ENCODE results near the gene COL18A1.

COL18A1 gene

DNA sequence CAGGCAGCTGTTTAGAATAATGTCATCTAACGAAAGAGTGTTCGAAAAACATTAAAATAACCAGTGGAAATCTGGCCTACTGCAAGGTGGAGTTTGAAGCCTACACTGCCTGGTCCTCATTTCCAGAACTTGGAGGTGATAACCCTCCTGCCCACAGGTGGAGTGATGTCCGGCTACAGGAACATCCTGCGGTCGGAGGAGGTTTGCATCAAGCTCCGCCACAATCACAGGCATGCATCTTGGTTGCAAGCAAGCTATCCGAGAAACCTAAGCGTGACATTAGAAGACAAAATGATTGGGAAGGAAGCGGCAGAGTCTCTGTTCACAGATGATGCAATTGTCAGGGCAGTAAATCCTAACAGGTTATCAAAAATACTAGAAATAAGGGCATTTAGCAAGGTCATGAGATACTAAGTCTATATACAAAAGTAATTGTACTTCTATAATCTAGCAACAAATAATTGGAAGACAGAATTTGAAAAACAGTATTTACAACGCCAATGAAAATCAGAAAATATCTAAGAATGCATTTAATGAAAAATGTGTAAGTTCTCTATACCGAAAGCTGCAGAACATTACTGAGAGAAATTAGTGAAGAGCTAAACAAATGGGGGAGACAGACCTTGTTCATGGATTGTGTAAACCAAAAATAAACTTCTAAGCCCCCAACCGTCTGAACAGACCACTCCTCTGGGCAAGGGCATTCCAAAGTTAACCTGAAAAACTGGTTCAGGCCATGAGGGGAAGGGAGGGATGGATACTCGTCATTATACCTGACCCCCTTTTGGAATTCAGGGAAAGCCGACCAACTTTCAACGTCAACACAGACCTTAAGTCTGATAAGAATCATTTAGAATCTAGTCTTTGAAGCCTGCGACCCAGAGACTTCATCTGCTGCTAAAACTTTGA is 141.9 kb downstream of the COL18A1 start:
- H4K20me1 ChIP-seq (ENCODE audit: insufficient read depth, low read length, poor library complexity, severe bottlenecking) = no peaks in the 10 kb centered on the region
- H3K9ac ChIP-seq (ENCODE audit: low read depth, low read length, poor library complexity, severe bottlenecking) = no peak overlapping the region
- H3K4me3 ChIP-seq (ENCODE audit: low read length, poor library complexity, severe bottlenecking) = no peak overlapping the region
- no peak for TF ChIP-seq EZH2phosphoT487 (IDR thresholded peaks at IDR 0.05; ENCODE audit: borderline replicate concordance)
- TF ChIP-seq, protein P1, sequence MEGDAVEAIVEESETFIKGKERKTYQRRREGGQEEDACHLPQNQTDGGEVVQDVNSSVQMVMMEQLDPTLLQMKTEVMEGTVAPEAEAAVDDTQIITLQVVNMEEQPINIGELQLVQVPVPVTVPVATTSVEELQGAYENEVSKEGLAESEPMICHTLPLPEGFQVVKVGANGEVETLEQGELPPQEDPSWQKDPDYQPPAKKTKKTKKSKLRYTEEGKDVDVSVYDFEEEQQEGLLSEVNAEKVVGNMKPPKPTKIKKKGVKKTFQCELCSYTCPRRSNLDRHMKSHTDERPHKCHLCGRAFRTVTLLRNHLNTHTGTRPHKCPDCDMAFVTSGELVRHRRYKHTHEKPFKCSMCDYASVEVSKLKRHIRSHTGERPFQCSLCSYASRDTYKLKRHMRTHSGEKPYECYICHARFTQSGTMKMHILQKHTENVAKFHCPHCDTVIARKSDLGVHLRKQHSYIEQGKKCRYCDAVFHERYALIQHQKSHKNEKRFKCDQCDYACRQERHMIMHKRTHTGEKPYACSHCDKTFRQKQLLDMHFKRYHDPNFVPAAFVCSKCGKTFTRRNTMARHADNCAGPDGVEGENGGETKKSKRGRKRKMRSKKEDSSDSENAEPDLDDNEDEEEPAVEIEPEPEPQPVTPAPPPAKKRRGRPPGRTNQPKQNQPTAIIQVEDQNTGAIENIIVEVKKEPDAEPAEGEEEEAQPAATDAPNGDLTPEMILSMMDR (conservative IDR thresholded peaks at IDR 0.05; ENCODE audit: low read length) = no peak
- H3K36me3 ChIP-seq (ENCODE audit: insufficient read depth, low read length) = no peaks in the 10 kb centered on the region
- peaks cover 31% of the 10 kb centered on the region for H3K4me1 ChIP-seq (ENCODE audit: insufficient read depth, low read length, poor library complexity, severe bottlenecking)
- H3K4me2 ChIP-seq (ENCODE audit: low read depth, low read length, poor library complexity, severe bottlenecking) = no peak overlapping the region
- H3K79me2 ChIP-seq (ENCODE audit: insufficient read depth, low read length) = peaks cover 4% of the 10 kb centered on the region; the same call in 1 of the 2 replicates
- H3K9me2 ChIP-seq (replicated peaks; ENCODE audit: low read depth, low read length) = no peaks in the 10 kb centered on the region
- H3K9me3 ChIP-seq (ENCODE audit: insufficient read depth, low read depth, low read length) = no peaks in the 10 kb centered on the region
- H3K27me3 ChIP-seq (ENCODE audit: insufficient read depth, low read length, poor library complexity, severe bottlenecking) = no peaks in the 10 kb centered on the region
- H2AFZ ChIP-seq (ENCODE audit: low read length) = no peak overlapping the region
- peaks cover 10% of the 10 kb centered on the region; the same call in 1 of the 2 replicates for H3F3A ChIP-seq (ENCODE audit: low read depth)

DNA sequence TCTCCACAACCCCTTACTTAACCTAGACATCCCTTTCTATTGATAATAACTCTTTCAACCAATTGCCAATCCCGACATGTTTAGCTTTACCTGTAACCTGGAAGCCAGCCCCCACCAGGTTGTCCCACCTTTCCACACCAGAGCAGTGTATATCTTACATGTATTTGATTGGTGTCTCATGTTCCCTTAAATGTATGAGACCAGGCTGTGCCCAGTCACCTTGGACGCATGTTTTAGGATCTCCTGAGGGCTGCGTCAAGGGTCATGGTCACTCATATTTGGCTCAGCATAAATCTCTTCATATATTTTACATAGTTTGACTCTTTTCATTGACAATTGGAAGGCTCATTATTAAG is 142.6 kb downstream of the COL18A1 start:
- Histone ChIP-seq H3F3A (ENCODE audit: low read depth) (peaks cover 10% of the 10 kb centered on the region; the same call in 1 of the 2 replicates), H3K9ac (ENCODE audit: low read depth, low read length, poor library complexity, severe bottlenecking) (no peak overlapping the region), H3K36me3 (ENCODE audit: insufficient read depth, low read length) (no peaks in the 10 kb centered on the region), H3K79me2 (ENCODE audit: insufficient read depth, low read length) (0 out of 2 replicates have a peak, but pooled peaks cover 4% of the 10 kb centered on the region), H3K9me3 (ENCODE audit: insufficient read depth, low read depth, low read length) (no peaks in the 10 kb centered on the region), H3K4me2 (ENCODE audit: low read depth, low read length, poor library complexity, severe bottlenecking) (no peak overlapping the region), H3K27me3 (ENCODE audit: insufficient read depth, low read length, poor library complexity, severe bottlenecking) (no peaks in the 10 kb centered on the region), H2AFZ (ENCODE audit: low read length) (no peak overlapping the region), H3K4me1 (ENCODE audit: insufficient read depth, low read length, poor library complexity, severe bottlenecking) (peaks cover 37% of the 10 kb centered on the region), H3K4me3 (ENCODE audit: low read length, poor library complexity, severe bottlenecking) (no peak overlapping the region), H3K9me2 (replicated peaks; ENCODE audit: low read depth, low read length) (no peaks in the 10 kb centered on the region), H4K20me1 (ENCODE audit: insufficient read depth, low read length, poor library complexity, severe bottlenecking) (no peaks in the 10 kb centered on the region)
- TF ChIP-seq, protein P1 (conservative IDR thresholded peaks at IDR 0.05; ENCODE audit: low read length) = no peak
- TF ChIP-seq EZH2phosphoT487 (IDR thresholded peaks at IDR 0.05; ENCODE audit: borderline replicate concordance) = no peak

DNA sequence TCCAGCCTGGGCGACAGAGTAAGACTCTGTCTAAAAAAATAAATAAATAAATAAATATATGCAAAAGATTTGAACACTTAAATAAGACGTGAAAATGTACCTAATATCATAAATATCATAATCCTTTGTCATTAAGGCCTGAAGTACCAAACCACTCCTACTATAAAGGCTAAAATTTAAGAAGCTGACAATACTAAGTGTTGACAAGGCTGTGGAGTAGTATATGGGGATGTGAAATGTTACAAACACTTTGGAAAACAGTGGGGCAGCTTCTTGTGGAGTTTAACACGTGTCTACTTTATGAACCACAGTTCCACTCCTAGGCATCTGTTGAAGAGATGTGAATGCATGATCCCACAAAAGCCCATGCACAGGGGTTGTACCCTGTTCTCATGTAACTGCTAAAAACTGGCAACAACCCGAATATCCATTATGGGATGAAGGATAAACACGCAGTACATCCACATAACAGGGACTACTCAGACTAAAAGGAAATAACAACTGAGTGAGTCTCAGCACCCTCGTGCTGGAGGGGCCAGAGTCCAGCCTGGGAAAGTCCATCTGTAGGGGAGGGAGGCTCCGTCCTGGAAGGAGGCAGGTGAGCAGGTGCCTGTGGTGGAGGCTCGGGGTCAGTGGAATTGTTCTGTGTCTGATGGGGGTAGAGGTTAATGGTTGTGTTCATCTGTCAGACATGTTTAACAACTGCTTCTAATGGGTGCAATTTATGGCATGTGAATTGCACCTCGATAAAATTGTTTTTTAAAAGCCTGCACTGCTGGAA is 143.9 kb downstream of the COL18A1 start:
- H2AFZ ChIP-seq (ENCODE audit: low read length) = no peak overlapping the region
- H3K27me3 ChIP-seq (ENCODE audit: insufficient read depth, low read length, poor library complexity, severe bottlenecking) = no peaks in the 10 kb centered on the region
- H4K20me1 ChIP-seq (ENCODE audit: insufficient read depth, low read length, poor library complexity, severe bottlenecking) = no peaks in the 10 kb centered on the region
- no peak for TF ChIP-seq EZH2phosphoT487 (IDR thresholded peaks at IDR 0.05; ENCODE audit: borderline replicate concordance)
- TF ChIP-seq, protein P1 (conservative IDR thresholded peaks at IDR 0.05; ENCODE audit: low read length) = no peak
- peaks cover 33% of the 10 kb centered on the region for H3K4me1 ChIP-seq (ENCODE audit: insufficient read depth, low read length, poor library complexity, severe bottlenecking)
- peaks cover 10% of the 10 kb centered on the region; the same call in 1 of the 2 replicates for H3F3A ChIP-seq (ENCODE audit: low read depth)
- no peaks in the 10 kb centered on the region for H3K9me2 ChIP-seq (replicated peaks; ENCODE audit: low read depth, low read length)
- H3K79me2 ChIP-seq (ENCODE audit: insufficient read depth, low read length) = no peaks in the 10 kb centered on the region
- no peaks in the 10 kb centered on the region for H3K36me3 ChIP-seq (ENCODE audit: insufficient read depth, low read length)
- no peak overlapping the region for H3K4me2 ChIP-seq (ENCODE audit: low read depth, low read length, poor library complexity, severe bottlenecking)
- H3K9ac ChIP-seq (ENCODE audit: low read depth, low read length, poor library complexity, severe bottlenecking) = no peak overlapping the region
- no peaks in the 10 kb centered on the region for H3K9me3 ChIP-seq (ENCODE audit: insufficient read depth, low read depth, low read length)
- no peak overlapping the region for H3K4me3 ChIP-seq (ENCODE audit: low read length, poor library complexity, severe bottlenecking)

Measured in Loucy (cell line).